Loucy (cell line): Measurements from ENCODE around the gene PPP1R15B.
"Not testable (repeated sequence)": the region's sequence is repeated elsewhere in the genome, so short reads cannot be mapped to it uniquely, and the experiment has no call there.

Experiments
- H2AFZ ChIP-seq: fragments of 200-600 bp; sonication (generic); 2 replicates; pipeline ENCODE4 v1.6.0; 2016; ENCODE audit warnings: antibody characterized with exemption, mild to moderate bottlenecking, low read length, moderate library complexity
- H3F3A ChIP-seq: fragments of 200-600 bp; 2 replicates; pipeline ENCODE4 v1.6.0; 2016; ENCODE audit warnings: antibody characterized with exemption, low read depth, mild to moderate bottlenecking
- H3K27me3 ChIP-seq: fragments of 200-600 bp; sonication (generic); 2 replicates; pipeline ENCODE4 v1.6.1; 2014; ENCODE audit warnings: low read length, mild to moderate bottlenecking; ENCODE audit not compliant: insufficient read depth, poor library complexity, severe bottlenecking
- H3K36me3 ChIP-seq: fragments of 200-600 bp; sonication (generic); 2 replicates; pipeline ENCODE4 v1.6.1; 2016; ENCODE audit warnings: low read length; ENCODE audit not compliant: insufficient read depth
- H3K4me1 ChIP-seq: fragments of 200-600 bp; sonication (generic); 2 replicates; pipeline ENCODE4 v1.5.1; 2014; ENCODE audit warnings: low read length, mild to moderate bottlenecking; ENCODE audit not compliant: insufficient read depth, poor library complexity, severe bottlenecking
- H3K4me2 ChIP-seq: fragments of 200-600 bp; sonication (generic); 2 replicates; pipeline ENCODE4 v1.6.0; 2014; ENCODE audit warnings: antibody characterized with exemption, low read length, low read depth, mild to moderate bottlenecking; ENCODE audit not compliant: poor library complexity, severe bottlenecking
- H3K4me3 ChIP-seq: fragments of 200-600 bp; sonication (generic); 2 replicates; pipeline ENCODE4 v1.5.1; 2014; ENCODE audit warnings: low read length, mild to moderate bottlenecking, mixed read lengths; ENCODE audit not compliant: poor library complexity, severe bottlenecking
- H3K79me2 ChIP-seq: fragments of 200-600 bp; sonication (generic); 2 replicates; pipeline ENCODE4 v1.6.1; 2014; ENCODE audit warnings: low read length; ENCODE audit not compliant: insufficient read depth
- H3K9ac ChIP-seq: fragments of 200-600 bp; sonication (generic); 2 replicates; pipeline ENCODE4 v1.6.0; 2014; ENCODE audit warnings: mild to moderate bottlenecking, low read depth, low read length, moderate library complexity; ENCODE audit not compliant: poor library complexity, severe bottlenecking
- H3K9me2 ChIP-seq: fragments of 200-600 bp; sonication (generic); replicated peaks from 2 replicates; pipeline ENCODE4 v1.6.1; 2016; ENCODE audit warnings: low read depth, low read length, mixed read lengths
- H3K9me3 ChIP-seq: fragments of 200-600 bp; sonication (generic); 2 replicates; pipeline ENCODE4 v1.6.1; 2014; ENCODE audit warnings: mild to moderate bottlenecking, antibody characterized with exemption, low read length, low read depth; ENCODE audit not compliant: insufficient read depth
- H4K20me1 ChIP-seq: fragments of 200-600 bp; sonication (generic); 2 replicates; pipeline ENCODE4 v1.6.0; 2014; ENCODE audit warnings: antibody characterized with exemption, low read length, mild to moderate bottlenecking; ENCODE audit not compliant: insufficient read depth, poor library complexity, severe bottlenecking
- CTCF ChIP-seq: fragments of 200-600 bp; sonication (generic); conservative IDR thresholded peaks from 2 replicates; pipeline ENCODE4 v1.5.1; 2014; ENCODE audit warnings: mild to moderate bottlenecking, antibody characterized with exemption, low read length
- EZH2phosphoT487 ChIP-seq: fragments of 200-600 bp; IDR thresholded peaks from 2 replicates; pipeline ENCODE4 v1.6.1; 2018; ENCODE audit warnings: antibody characterized with exemption, mild to moderate bottlenecking, moderate library complexity, borderline replicate concordance

PPP1R15B gene

GRCh38 chr1:204426035-204426436 is 14.4 kb upstream of the PPP1R15B start:
- no peaks in the 10 kb centered on the region for H3K4me1 ChIP-seq
- no peak overlapping the region for H3K9ac ChIP-seq
- no peak overlapping the region for H3K4me2 ChIP-seq
- no peaks in the 10 kb centered on the region for H3K27me3 ChIP-seq
- no peak overlapping the region for H2AFZ ChIP-seq
- H3K9me2 ChIP-seq, result no peaks in the 10 kb centered on the region
- no peak overlapping the region for H3K4me3 ChIP-seq
- TF ChIP-seq CTCF (no peak), EZH2phosphoT487 (no peak)
- H3K79me2 ChIP-seq, result no peaks in the 10 kb centered on the region
- no peaks in the 10 kb centered on the region for H4K20me1 ChIP-seq
- no peaks in the 10 kb centered on the region for H3F3A ChIP-seq
- no peaks in the 10 kb centered on the region for H3K9me3 ChIP-seq
- peaks cover 64% of the 10 kb centered on the region; the same call in 1 of the 2 replicates for H3K36me3 ChIP-seq

- Histone ChIP-seq H3K4me3 (no peak overlapping the region), H3K9ac (no peak overlapping the region), H3K4me2 (no peak overlapping the region), H2AFZ (no peak overlapping the region), H4K20me1 (no peaks in the 10 kb centered on the region), H3K79me2 (no peaks in the 10 kb centered on the region), H3K36me3 (peaks cover 54% of the 10 kb centered on the region; the same call in 1 of the 2 replicates), H3K9me3 (no peaks in the 10 kb centered on the region), H3F3A (no peaks in the 10 kb centered on the region), H3K9me2 (no peaks in the 10 kb centered on the region), H3K27me3 (no peaks in the 10 kb centered on the region), H3K4me1 (no peaks in the 10 kb centered on the region)
- TF ChIP-seq EZH2phosphoT487, result no peak
- TF ChIP-seq CTCF, result no peak
Observed at GRCh38 chr1:204424621-204425020, 13.0 kb upstream of the PPP1R15B start.

GRCh38 chr1:204422061-204422705 is 10.6 kb upstream of the PPP1R15B start:
- H3K9me2 ChIP-seq, H3K4me2 ChIP-seq, H3K9me3 ChIP-seq, H3K79me2 ChIP-seq, H3K4me3 ChIP-seq, H3K27me3 ChIP-seq, H3K9ac ChIP-seq, H3F3A ChIP-seq, H4K20me1 ChIP-seq, H2AFZ ChIP-seq: not testable (repeated sequence)
- peaks cover 23% of the 10 kb centered on the region for H3K4me1 ChIP-seq
- H3K36me3 ChIP-seq, result peaks cover 37% of the 10 kb centered on the region; the same call in 1 of the 2 replicates

GRCh38 chr1:204421441-204421840 is 9.8 kb upstream of the PPP1R15B start:
- Histone ChIP-seq H3K9me2 (no peaks in the 10 kb centered on the region), H3K9me3 (no peaks in the 10 kb centered on the region), H3F3A (no peaks in the 10 kb centered on the region), H3K4me3 (no peak overlapping the region), H3K4me2 (no peak overlapping the region), H3K27me3 (no peaks in the 10 kb centered on the region), H3K9ac (no peak overlapping the region), H4K20me1 (no peaks in the 10 kb centered on the region), H3K4me1 (peaks cover 25% of the 10 kb centered on the region), H2AFZ (no peak overlapping the region), H3K36me3 (peaks cover 32% of the 10 kb centered on the region; the same call in 1 of the 2 replicates), H3K79me2 (no peaks in the 10 kb centered on the region)
- no peak for TF ChIP-seq CTCF
- TF ChIP-seq EZH2phosphoT487, result no peak
